Endothelial cell (in vitro differentiated cells): ENCODE results near the gene TNS4. TPM values are rescaled to one million over a fixed set of nuclear protein-coding genes. Genes with fewer than 3 reads are reported as not detected.

ENCODE experiments used
- DNase-seq: peaks from one replicate; pipeline ENCODE4 v3.0.0; 2021; ENCODE audit warnings: low spot score
- H3K27ac Mint-ChIP-seq: one replicate; pipeline ENCODE4 v1.8.0; 2021; ENCODE audit warnings: mixed read lengths, inconsistent platforms; ENCODE audit not compliant: unreplicated experiment
- H3K27me3 Mint-ChIP-seq: one replicate; pipeline ENCODE4 v1.8.0; 2021; ENCODE audit warnings: mild to moderate bottlenecking, moderate library complexity, mixed read lengths, inconsistent platforms; ENCODE audit not compliant: unreplicated experiment
- H3K36me3 Mint-ChIP-seq: one replicate; pipeline ENCODE4 v1.8.0; 2021; ENCODE audit warnings: mild to moderate bottlenecking, low read depth, mixed read lengths, inconsistent platforms; ENCODE audit not compliant: unreplicated experiment
- H3K4me1 Mint-ChIP-seq: one replicate; pipeline ENCODE4 v1.8.0; 2021; ENCODE audit warnings: mild to moderate bottlenecking, mixed read lengths, inconsistent platforms; ENCODE audit not compliant: unreplicated experiment
- H3K4me3 Mint-ChIP-seq: one replicate; pipeline ENCODE4 v1.8.0; 2021; ENCODE audit warnings: mild to moderate bottlenecking, mixed read lengths, inconsistent platforms; ENCODE audit not compliant: unreplicated experiment
- H3K9me3 Mint-ChIP-seq: one replicate; pipeline ENCODE4 v1.8.0; 2021; ENCODE audit warnings: mixed read lengths, inconsistent platforms; ENCODE audit not compliant: unreplicated experiment
- CTCF ChIP-seq: fragments of 200-600 bp; sonication (generic); IDR thresholded peaks from one replicate; pipeline ENCODE4 v1.5.0; 2021; ENCODE audit warnings: antibody characterized with exemption; ENCODE audit not compliant: unreplicated experiment
- total RNA-seq: library from RNA; stranded (reverse); fragmentation: NEBNext Ultra II Directional; extraction: Animal tissue kit (Norgen Biotek cat#: 25700); gene quantifications from one replicate; pipeline ENCODE4 v1.2.1, GENCODE V29; 2021; ENCODE audit not compliant: unreplicated experiment

Gene TNS4
- total RNA-seq, 1 donor from 2014 or later: 0.08 TPM

GRCh38 chr17:40538936-40539705 is 37.7 kb upstream of the TNS4 start:
- Mint-ChIP-seq H3K27ac (peak overlapping the region; percentile 57), H3K36me3 (no peaks in the 10 kb centered on the region), H3K27me3 (peaks cover 16% of the 10 kb centered on the region), H3K4me1 (peaks cover 65% of the 10 kb centered on the region), H3K9me3 (no peaks in the 10 kb centered on the region), H3K4me3 (no peak overlapping the region)
- DNase-seq: no peak
- TF ChIP-seq CTCF: no peak

- peaks cover 73% of the 10 kb centered on the region for H3K4me1 Mint-ChIP-seq
- no peak overlapping the region for H3K27ac Mint-ChIP-seq
- peaks cover 18% of the 10 kb centered on the region for H3K27me3 Mint-ChIP-seq
- H3K36me3 Mint-ChIP-seq: no peaks in the 10 kb centered on the region
- H3K9me3 Mint-ChIP-seq: no peaks in the 10 kb centered on the region
- no peak for TF ChIP-seq CTCF
- no peak for DNase-seq
- no peak overlapping the region for H3K4me3 Mint-ChIP-seq
These were observed 36.9 kb upstream of the TNS4 start for GRCh38 chr17:40538019-40538935.

- Mint-ChIP-seq H3K27ac (peak overlapping the region; percentile 85), H3K9me3 (no peaks in the 10 kb centered on the region), H3K4me3 (peak overlapping the region; percentile 35), H3K4me1 (peaks cover 71% of the 10 kb centered on the region), H3K36me3 (no peaks in the 10 kb centered on the region), H3K27me3 (peaks cover 13% of the 10 kb centered on the region)
- DNase-seq: peak; percentile 51
- no peak for TF ChIP-seq CTCF
These were observed 35.1 kb upstream of the TNS4 start for GRCh38 chr17:40536295-40537171.

- Mint-ChIP-seq H3K27me3 (peaks cover 13% of the 10 kb centered on the region), H3K4me3 (peak overlapping the region; percentile 35), H3K27ac (peak overlapping the region; percentile 85), H3K4me1 (peaks cover 65% of the 10 kb centered on the region), H3K9me3 (no peaks in the 10 kb centered on the region), H3K36me3 (no peaks in the 10 kb centered on the region)
- no peak for DNase-seq
- no peak for TF ChIP-seq CTCF
These were observed 34.5 kb upstream of the TNS4 start for GRCh38 chr17:40535924-40536294.
